HG02763 (cell line): ENCODE data around the gene COL8A1.
"Not testable (repeated sequence)": the region's sequence is repeated elsewhere in the genome, so short reads cannot be mapped to it uniquely, and the experiment has no call there.

Source experiments
- ATAC-seq: cut with Tn5 transposase; IDR thresholded peaks from one replicate; pipeline ENCODE4 v1.9.1; 2021; ENCODE audit warnings: mild to moderate bottlenecking, moderate library complexity; ENCODE audit not compliant: unreplicated experiment

Gene COL8A1

GRCh38 chr3:99702953-99703943, 64.9 kb downstream of the COL8A1 start:
- no peak for ATAC-seq

- ATAC-seq, result no peak
Measured at GRCh38 chr3:99704417-99704816, 66.0 kb downstream of the COL8A1 start.

GRCh38 chr3:99706410-99706809, 68.0 kb downstream of the COL8A1 start:
- no peak for ATAC-seq

- ATAC-seq, result no peak
Measured at GRCh38 chr3:99708207-99708745, 69.9 kb downstream of the COL8A1 start.

- no peak for ATAC-seq
Measured at GRCh38 chr3:99709686-99710085, 71.3 kb downstream of the COL8A1 start.

- ATAC-seq, result no peak
Measured at GRCh38 chr3:99710094-99710493, 71.7 kb downstream of the COL8A1 start.

- ATAC-seq, result no peak
Measured at GRCh38 chr3:99711351-99711750, 73.0 kb downstream of the COL8A1 start.

GRCh38 chr3:99712291-99712954, 74.0 kb downstream of the COL8A1 start:
- no peak for ATAC-seq

GRCh38 chr3:99713440-99713839, 75.0 kb downstream of the COL8A1 start:
- ATAC-seq, result no peak

GRCh38 chr3:99714146-99714545, 75.8 kb downstream of the COL8A1 start:
- no peak for ATAC-seq

GRCh38 chr3:99714575-99714974, 76.2 kb downstream of the COL8A1 start:
- no peak for ATAC-seq

GRCh38 chr3:99716463-99716995, 78.1 kb downstream of the COL8A1 start:
- no peak for ATAC-seq

GRCh38 chr3:99720985-99721632, 82.7 kb downstream of the COL8A1 start:
- no peak for ATAC-seq

- no peak for ATAC-seq
Measured at GRCh38 chr3:99721633-99722007, 83.2 kb downstream of the COL8A1 start.

- ATAC-seq, result no peak
Measured at GRCh38 chr3:99724276-99724675, 85.9 kb downstream of the COL8A1 start.

- no peak for ATAC-seq
Measured at GRCh38 chr3:99730870-99731269, 92.5 kb downstream of the COL8A1 start.

- ATAC-seq, result no peak
Measured at GRCh38 chr3:99731499-99731898, 93.1 kb downstream of the COL8A1 start.

- ATAC-seq, result not testable (repeated sequence)
Measured at GRCh38 chr3:99740371-99740770, 102.0 kb downstream of the COL8A1 start.

- ATAC-seq, result no peak
Measured at GRCh38 chr3:99741588-99741987, 103.2 kb downstream of the COL8A1 start.

- no peak for ATAC-seq
Measured at GRCh38 chr3:99747915-99748314, 109.5 kb downstream of the COL8A1 start.

- no peak for ATAC-seq
Measured at GRCh38 chr3:99751649-99752048, 113.3 kb downstream of the COL8A1 start.
